Neural cell (in vitro differentiated cells): ENCODE results near the gene PNPLA1. TPM values are rescaled to one million over a fixed set of nuclear protein-coding genes. Genes with fewer than 3 reads are reported as not detected.

ENCODE experiments used
- H2AFZ ChIP-seq: fragments of 200-600, 300-800 bp; sonication (generic), shearing (Covaris generic); 2 replicates; pipeline ENCODE4 v1.6.0; 2014; ENCODE audit warnings: low read depth, mild to moderate bottlenecking, antibody characterized with exemption, low read length, moderate library complexity
- H3F3A ChIP-seq: fragments of 200-600 bp; shearing (Covaris generic); 2 replicates; pipeline ENCODE4 v1.6.1; 2016; ENCODE audit warnings: mild to moderate bottlenecking, moderate library complexity, mixed read lengths, antibody characterized with exemption, low read length; ENCODE audit not compliant: insufficient read depth, poor library complexity, severe bottlenecking
- H3K27ac ChIP-seq: fragments of 200-600, 300-800 bp; sonication (generic), shearing (Covaris generic); 2 replicates; pipeline ENCODE4 v1.5.1; 2014; ENCODE audit warnings: mild to moderate bottlenecking, low read length, moderate library complexity
- H3K27me3 ChIP-seq: fragments of 300-800, 200-600 bp; sonication (generic), shearing (Covaris generic); 2 replicates; pipeline ENCODE4 v1.6.0; 2014; ENCODE audit warnings: mild to moderate bottlenecking, low read depth, low read length, moderate library complexity; ENCODE audit not compliant: insufficient read depth
- H3K36me3 ChIP-seq: fragments of 300-800, 200-600 bp; sonication (generic), shearing (Covaris generic); 2 replicates; pipeline ENCODE4 v1.5.1; 2014; ENCODE audit warnings: mild to moderate bottlenecking, antibody characterized with exemption, low read length, moderate library complexity; ENCODE audit not compliant: insufficient read depth
- H3K4me2 ChIP-seq: fragments of 300-800, 200-600 bp; sonication (generic), shearing (Covaris generic); 2 replicates; pipeline ENCODE4 v1.6.0; 2014; ENCODE audit warnings: mild to moderate bottlenecking, low read length
- H3K4me3 ChIP-seq: fragments of 300-800, 200-600 bp; sonication (generic), shearing (Covaris generic); 2 replicates; pipeline ENCODE4 v1.5.1; 2014; ENCODE audit warnings: mild to moderate bottlenecking, low read length, moderate library complexity
- H3K79me2 ChIP-seq: fragments of 200-600 bp; shearing (Covaris generic); replicated peaks from 2 replicates; pipeline ENCODE4 v1.6.0; 2014; ENCODE audit warnings: mild to moderate bottlenecking, low read length, moderate library complexity; ENCODE audit not compliant: insufficient read depth
- H3K9ac ChIP-seq: fragments of 300-800, 200-600 bp; sonication (generic), shearing (Covaris generic); 2 replicates; pipeline ENCODE4 v1.6.1; 2016; ENCODE audit warnings: mild to moderate bottlenecking, low read length, mixed read lengths
- H3K9me2 ChIP-seq: fragments of 200-600 bp; shearing (Covaris generic); 2 replicates; pipeline ENCODE4 v1.6.1; 2016; ENCODE audit warnings: mild to moderate bottlenecking, low read length, mixed read lengths; ENCODE audit not compliant: insufficient read depth
- H3K9me3 ChIP-seq: fragments of 200-600, 300-800 bp; sonication (generic), shearing (Covaris generic); 2 replicates; pipeline ENCODE4 v1.6.1; 2016; ENCODE audit warnings: mild to moderate bottlenecking, mixed run types, low read length, moderate library complexity, mixed read lengths
- H4K20me1 ChIP-seq: fragments of 200-600 bp; shearing (Covaris generic); 2 replicates; pipeline ENCODE4 v1.6.1; 2016; ENCODE audit warnings: mild to moderate bottlenecking, mixed run types; ENCODE audit not compliant: insufficient read depth
- EP300 ChIP-seq: fragments of 450-650 bp; conservative IDR thresholded peaks from 2 replicates; pipeline ENCODE4 v1.6.1; 2014; ENCODE audit warnings: antibody characterized with exemption, mild to moderate bottlenecking, moderate library complexity; ENCODE audit not compliant: poor library complexity, severe bottlenecking
- EZH2 ChIP-seq: fragments of 200-600, 300-800 bp; shearing (Covaris generic), sonication (generic); IDR thresholded peaks from 2 replicates; pipeline ENCODE4 v1.6.1; 2014; ENCODE audit warnings: antibody characterized with exemption, low read length, borderline replicate concordance, mild to moderate bottlenecking; ENCODE audit not compliant: insufficient read depth, poor library complexity, severe bottlenecking
- MXI1 ChIP-seq: fragments of 450-650 bp; conservative IDR thresholded peaks from 2 replicates; pipeline ENCODE4 v1.6.1; 2014; ENCODE audit warnings: antibody characterized with exemption, mild to moderate bottlenecking; ENCODE audit not compliant: poor library complexity, severe bottlenecking
- POLR2AphosphoS5 ChIP-seq: IDR thresholded peaks from 2 replicates; pipeline ENCODE4 v1.6.1; 2012
- RAD21 ChIP-seq: fragments of 450-650 bp; conservative IDR thresholded peaks from 2 replicates; pipeline ENCODE4 v1.6.1; 2014; ENCODE audit warnings: antibody characterized with exemption, mild to moderate bottlenecking, moderate library complexity
- SMC3 ChIP-seq: fragments of 450-650 bp; conservative IDR thresholded peaks from 2 replicates; pipeline ENCODE4 v1.6.1; 2014; ENCODE audit warnings: antibody characterized with exemption, mild to moderate bottlenecking, moderate library complexity; ENCODE audit not compliant: poor library complexity
- TAF1 ChIP-seq: IDR thresholded peaks from 2 replicates; pipeline ENCODE4 v1.6.1; 2012; ENCODE audit warnings: low read depth
- polyA plus RNA-seq: library from polyadenylated mRNA; depleted of rRNA; stranded (reverse); fragments of >200 nt; gene quantifications from 2 replicates; pipeline ENCODE4 v1.2.3, GENCODE V29; 2014
- TF ChIP-seq, protein P1 (sequence below): fragments of 450-650 bp; IDR thresholded peaks from 2 replicates; pipeline ENCODE4 v1.5.1; 2014; ENCODE audit warnings: antibody characterized with exemption, mild to moderate bottlenecking, moderate library complexity; ENCODE audit not compliant: poor library complexity, severe bottlenecking
- TF ChIP-seq, protein P2 (sequence below): IDR thresholded peaks from 2 replicates; pipeline ENCODE4 v1.6.1; 2012; ENCODE audit warnings: borderline replicate concordance

Gene PNPLA1
- polyA plus RNA-seq, 1 donor from 2014 or later, result not detected

DNA sequence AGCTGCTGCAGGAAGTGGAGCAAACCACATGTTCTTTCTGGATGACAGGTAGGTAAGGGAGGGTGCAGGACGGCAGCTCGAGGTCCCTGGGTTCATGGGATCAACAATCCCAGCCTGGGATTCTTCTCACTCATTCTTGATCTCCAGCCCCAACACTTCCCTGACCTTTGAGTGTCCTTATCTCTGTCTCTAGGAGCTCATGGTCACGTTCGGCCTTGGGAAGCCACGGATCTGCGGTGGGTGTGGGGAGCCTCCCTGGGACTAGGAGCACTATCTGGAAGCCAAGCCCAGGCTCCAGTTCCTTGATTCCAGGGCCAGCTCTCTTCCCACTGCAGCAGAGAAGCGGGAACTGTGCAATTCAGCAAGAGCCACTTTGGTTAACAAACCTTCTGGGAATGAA lies 39.3 kb downstream of the PNPLA1 start:
- no peaks in the 10 kb centered on the region for H3K36me3 ChIP-seq
- H3K9me2 ChIP-seq, result no peaks in the 10 kb centered on the region
- no peak overlapping the region for H2AFZ ChIP-seq
- no peaks in the 10 kb centered on the region for H3F3A ChIP-seq
- H3K9ac ChIP-seq, result no peak overlapping the region
- no peaks in the 10 kb centered on the region for H4K20me1 ChIP-seq
- no peaks in the 10 kb centered on the region for H3K9me3 ChIP-seq
- H3K79me2 ChIP-seq, result no peaks in the 10 kb centered on the region
- no peaks in the 10 kb centered on the region for H3K27me3 ChIP-seq
- H3K27ac ChIP-seq, result no peak overlapping the region
- no peak overlapping the region for H3K4me2 ChIP-seq
- no peak overlapping the region for H3K4me3 ChIP-seq
- TF ChIP-seq TAF1 (no peak), POLR2AphosphoS5 (no peak), EP300 (no peak), MXI1 (no peak), SMC3 (no peak), RAD21 (no peak), EZH2 (no peak)
- TF ChIP-seq, protein P1, sequence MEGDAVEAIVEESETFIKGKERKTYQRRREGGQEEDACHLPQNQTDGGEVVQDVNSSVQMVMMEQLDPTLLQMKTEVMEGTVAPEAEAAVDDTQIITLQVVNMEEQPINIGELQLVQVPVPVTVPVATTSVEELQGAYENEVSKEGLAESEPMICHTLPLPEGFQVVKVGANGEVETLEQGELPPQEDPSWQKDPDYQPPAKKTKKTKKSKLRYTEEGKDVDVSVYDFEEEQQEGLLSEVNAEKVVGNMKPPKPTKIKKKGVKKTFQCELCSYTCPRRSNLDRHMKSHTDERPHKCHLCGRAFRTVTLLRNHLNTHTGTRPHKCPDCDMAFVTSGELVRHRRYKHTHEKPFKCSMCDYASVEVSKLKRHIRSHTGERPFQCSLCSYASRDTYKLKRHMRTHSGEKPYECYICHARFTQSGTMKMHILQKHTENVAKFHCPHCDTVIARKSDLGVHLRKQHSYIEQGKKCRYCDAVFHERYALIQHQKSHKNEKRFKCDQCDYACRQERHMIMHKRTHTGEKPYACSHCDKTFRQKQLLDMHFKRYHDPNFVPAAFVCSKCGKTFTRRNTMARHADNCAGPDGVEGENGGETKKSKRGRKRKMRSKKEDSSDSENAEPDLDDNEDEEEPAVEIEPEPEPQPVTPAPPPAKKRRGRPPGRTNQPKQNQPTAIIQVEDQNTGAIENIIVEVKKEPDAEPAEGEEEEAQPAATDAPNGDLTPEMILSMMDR, result no peak
- TF ChIP-seq, protein P2, sequence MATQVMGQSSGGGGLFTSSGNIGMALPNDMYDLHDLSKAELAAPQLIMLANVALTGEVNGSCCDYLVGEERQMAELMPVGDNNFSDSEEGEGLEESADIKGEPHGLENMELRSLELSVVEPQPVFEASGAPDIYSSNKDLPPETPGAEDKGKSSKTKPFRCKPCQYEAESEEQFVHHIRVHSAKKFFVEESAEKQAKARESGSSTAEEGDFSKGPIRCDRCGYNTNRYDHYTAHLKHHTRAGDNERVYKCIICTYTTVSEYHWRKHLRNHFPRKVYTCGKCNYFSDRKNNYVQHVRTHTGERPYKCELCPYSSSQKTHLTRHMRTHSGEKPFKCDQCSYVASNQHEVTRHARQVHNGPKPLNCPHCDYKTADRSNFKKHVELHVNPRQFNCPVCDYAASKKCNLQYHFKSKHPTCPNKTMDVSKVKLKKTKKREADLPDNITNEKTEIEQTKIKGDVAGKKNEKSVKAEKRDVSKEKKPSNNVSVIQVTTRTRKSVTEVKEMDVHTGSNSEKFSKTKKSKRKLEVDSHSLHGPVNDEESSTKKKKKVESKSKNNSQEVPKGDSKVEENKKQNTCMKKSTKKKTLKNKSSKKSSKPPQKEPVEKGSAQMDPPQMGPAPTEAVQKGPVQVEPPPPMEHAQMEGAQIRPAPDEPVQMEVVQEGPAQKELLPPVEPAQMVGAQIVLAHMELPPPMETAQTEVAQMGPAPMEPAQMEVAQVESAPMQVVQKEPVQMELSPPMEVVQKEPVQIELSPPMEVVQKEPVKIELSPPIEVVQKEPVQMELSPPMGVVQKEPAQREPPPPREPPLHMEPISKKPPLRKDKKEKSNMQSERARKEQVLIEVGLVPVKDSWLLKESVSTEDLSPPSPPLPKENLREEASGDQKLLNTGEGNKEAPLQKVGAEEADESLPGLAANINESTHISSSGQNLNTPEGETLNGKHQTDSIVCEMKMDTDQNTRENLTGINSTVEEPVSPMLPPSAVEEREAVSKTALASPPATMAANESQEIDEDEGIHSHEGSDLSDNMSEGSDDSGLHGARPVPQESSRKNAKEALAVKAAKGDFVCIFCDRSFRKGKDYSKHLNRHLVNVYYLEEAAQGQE, result no peak

DNA sequence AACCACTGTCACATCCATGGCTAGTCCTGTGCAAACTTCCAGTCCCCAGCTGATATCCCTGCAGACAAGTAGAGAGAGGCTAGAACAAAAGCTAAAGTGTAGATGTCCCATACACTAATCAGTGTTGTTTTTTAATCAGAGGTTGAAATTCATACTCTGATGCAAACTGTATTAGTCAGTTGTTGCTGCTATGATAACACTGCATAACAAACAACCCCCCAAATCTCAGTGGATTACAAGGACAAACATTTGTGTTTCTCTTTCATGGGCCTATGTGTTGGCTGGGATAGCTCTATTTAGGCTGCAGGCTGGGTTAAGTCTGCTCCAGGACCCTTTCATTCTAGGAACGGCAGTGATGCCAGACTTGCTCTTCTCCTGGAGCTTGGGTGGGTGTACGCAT lies 40.0 kb downstream of the PNPLA1 start:
- H3K79me2 ChIP-seq, result no peaks in the 10 kb centered on the region
- H2AFZ ChIP-seq, result no peak overlapping the region
- H3K9me2 ChIP-seq, result no peaks in the 10 kb centered on the region
- H3K4me2 ChIP-seq, result no peak overlapping the region
- H3K36me3 ChIP-seq, result no peaks in the 10 kb centered on the region
- TF ChIP-seq, protein P1, result no peak
- TF ChIP-seq EZH2 (no peak), RAD21 (no peak), MXI1 (no peak)
- H4K20me1 ChIP-seq, result no peaks in the 10 kb centered on the region
- H3F3A ChIP-seq, result no peaks in the 10 kb centered on the region
- no peak overlapping the region for H3K27ac ChIP-seq
- no peaks in the 10 kb centered on the region for H3K27me3 ChIP-seq
- H3K9me3 ChIP-seq, result no peaks in the 10 kb centered on the region
- H3K9ac ChIP-seq, result no peak overlapping the region
- no peak overlapping the region for H3K4me3 ChIP-seq
